Measurements from ENCODE around the gene TP53BP2.

DNA sequence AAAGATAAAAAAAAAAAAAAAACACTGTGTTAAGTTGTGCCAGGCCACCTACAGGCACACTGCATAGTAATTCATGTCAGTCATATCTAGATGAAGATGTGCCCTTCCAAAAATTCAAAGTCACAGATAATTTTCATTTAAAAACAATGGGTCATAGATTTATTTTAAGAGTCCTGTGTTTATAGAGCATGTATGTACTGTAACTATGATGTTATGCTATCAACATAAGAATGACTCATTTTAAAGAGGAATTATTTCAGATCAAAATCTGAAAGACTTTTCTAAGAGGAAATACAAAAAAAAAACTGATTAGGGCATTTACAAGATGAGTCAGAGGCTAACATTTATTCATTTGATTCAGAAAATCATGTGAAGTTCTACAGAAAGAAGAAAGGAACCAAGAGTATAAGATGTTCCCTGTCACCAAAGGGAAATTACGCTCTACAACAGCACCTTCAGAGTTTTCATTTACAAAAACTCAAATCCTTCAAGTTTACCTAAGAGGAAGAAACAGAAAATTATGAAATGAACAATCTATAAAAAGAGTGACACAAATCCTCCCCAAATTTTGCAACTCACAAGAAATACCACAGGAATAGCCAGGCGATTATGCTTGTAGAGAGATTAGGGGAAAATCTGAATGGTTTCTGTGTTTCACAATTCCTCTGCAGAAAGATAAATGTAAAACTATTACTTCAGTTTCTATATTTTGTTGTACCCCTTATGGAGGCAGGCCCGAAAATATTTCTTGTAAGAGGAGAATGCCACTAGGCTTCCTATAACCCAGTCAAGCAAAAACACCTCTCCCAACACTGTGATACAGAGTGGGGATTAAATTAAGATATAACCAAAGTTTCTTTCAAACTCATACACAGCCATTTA, 13.8 kb downstream of the TP53BP2 start:
- TF ChIP-seq, protein P1, sequence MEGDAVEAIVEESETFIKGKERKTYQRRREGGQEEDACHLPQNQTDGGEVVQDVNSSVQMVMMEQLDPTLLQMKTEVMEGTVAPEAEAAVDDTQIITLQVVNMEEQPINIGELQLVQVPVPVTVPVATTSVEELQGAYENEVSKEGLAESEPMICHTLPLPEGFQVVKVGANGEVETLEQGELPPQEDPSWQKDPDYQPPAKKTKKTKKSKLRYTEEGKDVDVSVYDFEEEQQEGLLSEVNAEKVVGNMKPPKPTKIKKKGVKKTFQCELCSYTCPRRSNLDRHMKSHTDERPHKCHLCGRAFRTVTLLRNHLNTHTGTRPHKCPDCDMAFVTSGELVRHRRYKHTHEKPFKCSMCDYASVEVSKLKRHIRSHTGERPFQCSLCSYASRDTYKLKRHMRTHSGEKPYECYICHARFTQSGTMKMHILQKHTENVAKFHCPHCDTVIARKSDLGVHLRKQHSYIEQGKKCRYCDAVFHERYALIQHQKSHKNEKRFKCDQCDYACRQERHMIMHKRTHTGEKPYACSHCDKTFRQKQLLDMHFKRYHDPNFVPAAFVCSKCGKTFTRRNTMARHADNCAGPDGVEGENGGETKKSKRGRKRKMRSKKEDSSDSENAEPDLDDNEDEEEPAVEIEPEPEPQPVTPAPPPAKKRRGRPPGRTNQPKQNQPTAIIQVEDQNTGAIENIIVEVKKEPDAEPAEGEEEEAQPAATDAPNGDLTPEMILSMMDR (IDR thresholded peaks at IDR 0.05; ENCODE audit: low read depth, low read length): no peak
- no peak for TF ChIP-seq POLR2A (IDR thresholded peaks at IDR 0.05; ENCODE audit: extremely low read depth, insufficient read length)
- no peak for TF ChIP-seq MYC (IDR thresholded peaks at IDR 0.05; ENCODE audit: low read depth, low read length)
- TF ChIP-seq, protein P2, sequence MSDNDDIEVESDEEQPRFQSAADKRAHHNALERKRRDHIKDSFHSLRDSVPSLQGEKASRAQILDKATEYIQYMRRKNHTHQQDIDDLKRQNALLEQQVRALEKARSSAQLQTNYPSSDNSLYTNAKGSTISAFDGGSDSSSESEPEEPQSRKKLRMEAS (IDR thresholded peaks at IDR 0.05; ENCODE audit: low read depth, low read length): no peak
